IPS DF 6.9 (cell line): ENCODE measurements around the gene PHACTR3.

Experiments
- DNase-seq: peaks from one replicate; pipeline ENCODE4 v3.0.0-alpha.2; 2013; ENCODE audit warnings: low read depth, low spot score
- H3K27ac ChIP-seq: one replicate; pipeline ENCODE4 v1.5.1; 2013; ENCODE audit warnings: low read length, control low read depth
- H3K27me3 ChIP-seq: 2 replicates; pipeline ENCODE4 v1.6.1; 2013; ENCODE audit warnings: mild to moderate bottlenecking, low read length; ENCODE audit not compliant: control insufficient read depth, insufficient read depth
- H3K36me3 ChIP-seq: 2 replicates; pipeline ENCODE4 v1.6.1; 2013; ENCODE audit warnings: low read length; ENCODE audit not compliant: control insufficient read depth, insufficient read depth
- H3K4me1 ChIP-seq: 2 replicates; pipeline ENCODE4 v1.6.1; 2013; ENCODE audit warnings: low read length; ENCODE audit not compliant: control insufficient read depth, insufficient read depth
- H3K4me3 ChIP-seq: 2 replicates; pipeline ENCODE4 v1.5.1; 2013; ENCODE audit warnings: mild to moderate bottlenecking, low read length
- H3K9me3 ChIP-seq: 2 replicates; pipeline ENCODE4 v1.6.1; 2013; ENCODE audit warnings: low read length, inconsistent platforms; ENCODE audit not compliant: control insufficient read depth, insufficient read depth
- WGBS: extraction: QIAGEN DNeasy Blood & Tissue Kit; methylation state at CpG from one replicate; pipeline ENCODE4 v1.1.7; 2013; ENCODE audit warnings: mixed read lengths, missing lambda C conversion rate; ENCODE audit not compliant: insufficient read length, insufficient coverage; 5-methylcytosine and 5-hydroxymethylcytosine counted together

PHACTR3 gene

DNA sequence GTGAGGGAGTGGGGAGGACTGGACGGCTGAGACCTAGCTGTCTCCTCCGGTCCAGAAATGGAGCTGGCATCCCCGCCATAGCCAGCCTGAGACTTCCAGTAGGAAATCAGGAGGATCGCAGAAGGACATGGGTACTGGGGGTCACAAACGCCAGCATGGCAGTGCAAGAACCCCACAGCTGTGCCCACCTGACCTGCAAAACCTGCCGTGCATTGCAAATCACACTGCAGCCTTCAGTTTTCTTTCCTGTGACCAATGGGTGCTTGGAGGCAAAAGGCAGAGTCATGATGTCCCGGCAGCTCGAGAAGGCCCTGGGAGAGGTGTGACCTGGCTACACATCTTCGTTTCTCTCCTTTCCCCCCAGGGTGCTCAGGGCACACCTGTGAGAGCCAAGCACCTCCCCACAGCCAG is 23.3 kb upstream of the PHACTR3 start:
- Histone ChIP-seq H3K4me1 (no peaks in the 10 kb centered on the region), H3K9me3 (peaks cover 35% of the 10 kb centered on the region), H3K27me3 (no peaks in the 10 kb centered on the region), H3K4me3 (no peak overlapping the region), H3K27ac (no peak overlapping the region), H3K36me3 (no peaks in the 10 kb centered on the region)
- no CpG with 5 or more reads among the region's 9 CpGs for WGBS
- DNase-seq = no peak

DNA sequence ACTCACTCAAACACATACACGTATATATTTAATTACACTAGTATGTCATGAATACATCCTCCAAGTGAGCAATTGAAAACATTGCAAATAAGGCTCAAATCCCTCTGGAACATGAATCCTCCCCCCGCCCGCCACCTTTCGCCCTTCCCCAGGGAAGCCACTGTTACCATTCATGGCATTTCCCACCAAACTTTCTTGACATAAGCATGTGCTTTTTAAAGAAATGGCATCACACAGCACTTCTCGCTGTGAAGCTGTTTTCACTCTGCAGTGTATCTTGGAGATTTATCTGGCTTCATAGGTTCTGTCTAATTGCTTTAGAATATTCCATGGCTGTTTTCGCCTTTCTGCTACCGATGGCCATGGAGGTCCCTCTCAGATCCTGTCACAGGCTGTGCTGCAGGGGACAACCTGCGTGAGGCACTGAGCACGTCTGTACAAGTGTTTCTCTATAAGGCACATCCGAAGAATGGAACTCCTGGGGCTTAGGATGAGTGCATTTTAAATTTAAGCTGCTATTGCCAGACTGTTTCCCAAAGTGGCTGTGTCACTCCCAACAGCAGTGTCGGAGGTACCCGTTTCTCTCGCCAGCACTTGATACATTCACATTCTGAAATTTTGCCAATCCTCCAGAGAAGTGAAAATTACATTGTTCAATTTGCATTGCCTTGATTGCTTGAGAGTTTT is 22.2 kb upstream of the PHACTR3 start:
- Histone ChIP-seq H3K4me1 (no peaks in the 10 kb centered on the region), H3K36me3 (no peaks in the 10 kb centered on the region), H3K9me3 (peaks cover 35% of the 10 kb centered on the region), H3K27me3 (no peaks in the 10 kb centered on the region; the same call in 1 of the 2 replicates), H3K27ac (no peak overlapping the region), H3K4me3 (no peak overlapping the region)
- WGBS = no CpG with 5 or more reads among the region's 13 CpGs
- no peak for DNase-seq

DNA sequence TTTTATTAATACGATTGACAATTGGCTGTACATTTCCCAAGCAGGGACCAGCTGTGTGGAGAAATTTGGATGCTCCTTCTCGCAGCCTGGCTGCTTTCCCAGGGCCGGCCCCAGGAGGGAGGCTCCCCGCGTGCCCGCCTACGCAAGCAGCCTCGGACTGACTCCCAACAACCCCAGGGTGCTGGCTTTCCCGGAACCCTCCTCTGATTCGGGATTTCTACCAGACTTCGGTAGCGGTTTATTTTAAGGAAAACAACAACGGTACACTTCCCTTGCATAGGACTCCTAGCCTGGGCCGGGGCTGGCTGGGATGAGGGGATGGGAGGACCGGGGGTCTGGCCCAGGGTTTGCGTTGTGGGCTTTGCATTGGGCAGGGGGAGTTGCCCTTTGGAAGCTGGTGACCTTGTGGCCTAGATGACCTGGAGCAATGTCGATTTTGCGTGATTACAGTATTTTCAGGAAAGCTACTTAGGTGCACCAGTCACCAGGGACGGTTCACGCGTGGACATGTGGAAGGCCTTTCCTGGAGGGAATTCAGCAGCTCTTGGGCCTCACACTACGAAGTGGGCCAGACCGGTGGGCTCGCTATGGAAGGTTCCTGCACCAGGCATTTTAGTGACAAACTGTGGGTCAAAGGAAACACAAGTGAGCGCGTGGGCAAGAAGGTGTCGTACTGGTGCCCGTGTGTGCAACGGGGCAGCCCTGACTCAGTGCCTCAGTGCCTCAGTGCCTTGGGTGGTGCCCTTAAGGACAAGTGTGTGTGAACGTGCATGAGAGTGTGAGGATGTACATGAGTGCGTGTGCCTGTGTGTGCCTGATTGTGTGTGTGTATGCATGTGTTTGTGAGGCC is 20.7 kb upstream of the PHACTR3 start:
- no CpG with 5 or more reads among the region's 31 CpGs for WGBS
- H3K36me3 ChIP-seq = no peaks in the 10 kb centered on the region
- H3K27ac ChIP-seq = no peak overlapping the region
- no peaks in the 10 kb centered on the region; the same call in 1 of the 2 replicates for H3K27me3 ChIP-seq
- H3K4me3 ChIP-seq = no peak overlapping the region
- H3K9me3 ChIP-seq = peaks cover 32% of the 10 kb centered on the region
- no peak for DNase-seq
- no peaks in the 10 kb centered on the region for H3K4me1 ChIP-seq

DNA sequence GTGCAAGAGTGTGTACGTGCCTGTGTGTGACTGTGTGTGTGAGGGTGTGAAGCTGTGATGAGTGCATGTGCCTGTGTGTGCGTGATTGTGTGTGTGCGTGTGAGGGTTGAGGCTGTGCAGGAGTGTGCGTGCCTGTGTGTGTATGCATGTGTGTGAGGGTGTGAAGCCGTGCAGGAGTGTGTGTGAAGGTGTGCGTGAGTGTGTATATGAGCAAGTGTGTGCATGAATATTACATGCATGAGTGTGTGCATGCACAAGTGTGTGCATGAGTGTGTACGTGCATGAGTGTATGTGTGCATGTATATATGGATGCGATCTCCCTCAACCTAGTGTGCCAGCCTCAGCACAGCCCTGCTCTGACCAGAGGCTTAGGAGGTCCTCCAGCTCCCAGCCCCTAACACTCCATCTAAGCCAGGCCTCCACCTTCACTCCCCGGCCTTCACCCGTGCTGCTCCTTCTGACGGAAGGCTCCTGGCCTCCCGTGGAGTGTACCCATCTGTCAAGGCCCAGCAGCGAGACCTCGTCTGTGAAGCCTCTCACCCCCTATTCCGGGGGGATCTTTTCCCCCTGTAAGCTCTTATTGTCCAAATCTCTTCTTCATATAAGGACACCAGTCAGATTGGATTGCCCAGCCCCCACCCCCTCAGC is 19.9 kb upstream of the PHACTR3 start:
- WGBS = no CpG with 5 or more reads among the region's 15 CpGs
- DNase-seq = no peak
- Histone ChIP-seq H3K27me3 (no peaks in the 10 kb centered on the region; the same call in 1 of the 2 replicates), H3K9me3 (peaks cover 29% of the 10 kb centered on the region), H3K4me1 (no peaks in the 10 kb centered on the region), H3K27ac (no peak overlapping the region), H3K36me3 (no peaks in the 10 kb centered on the region), H3K4me3 (no peak overlapping the region)

DNA sequence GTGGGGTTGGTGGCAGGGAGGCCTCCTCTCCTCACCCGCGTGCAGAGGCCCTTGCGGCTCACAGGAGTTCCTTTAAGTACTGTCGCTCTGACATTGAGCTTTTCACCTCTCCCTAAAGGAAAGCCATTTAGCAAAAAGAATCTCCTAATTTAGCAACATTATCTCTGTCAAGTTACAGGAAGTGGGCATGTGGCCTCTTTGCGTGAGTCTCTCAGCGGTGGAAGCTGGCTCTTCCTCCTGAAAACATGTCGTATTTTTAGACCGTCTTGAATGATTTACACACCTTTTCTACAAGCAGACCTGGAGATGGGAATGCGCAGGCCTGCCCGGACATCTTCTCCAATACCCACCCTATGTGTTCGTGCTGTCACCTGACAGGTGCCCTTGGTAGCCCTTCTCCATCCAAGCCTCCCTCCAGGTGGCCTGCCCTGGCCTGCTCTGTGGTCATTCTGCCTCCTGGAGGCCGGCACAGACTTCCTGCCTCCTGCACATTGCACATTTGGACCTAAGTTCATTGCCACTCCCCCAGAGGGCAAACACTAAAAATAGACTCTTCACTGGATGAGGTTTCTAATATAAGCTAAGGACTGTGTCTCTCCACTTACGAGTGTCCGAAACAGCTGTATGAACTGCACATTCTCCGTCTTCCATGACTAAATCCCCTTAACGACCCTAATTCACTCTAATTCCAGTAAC is 18.5 kb upstream of the PHACTR3 start:
- H3K9me3 ChIP-seq = peaks cover 33% of the 10 kb centered on the region
- no peaks in the 10 kb centered on the region; the same call in 1 of the 2 replicates for H3K27me3 ChIP-seq
- WGBS = no CpG with 5 or more reads among the region's 16 CpGs
- no peak for DNase-seq
- H3K4me1 ChIP-seq = no peaks in the 10 kb centered on the region
- H3K4me3 ChIP-seq = no peak overlapping the region
- no peak overlapping the region for H3K27ac ChIP-seq
- H3K36me3 ChIP-seq = no peaks in the 10 kb centered on the region

DNA sequence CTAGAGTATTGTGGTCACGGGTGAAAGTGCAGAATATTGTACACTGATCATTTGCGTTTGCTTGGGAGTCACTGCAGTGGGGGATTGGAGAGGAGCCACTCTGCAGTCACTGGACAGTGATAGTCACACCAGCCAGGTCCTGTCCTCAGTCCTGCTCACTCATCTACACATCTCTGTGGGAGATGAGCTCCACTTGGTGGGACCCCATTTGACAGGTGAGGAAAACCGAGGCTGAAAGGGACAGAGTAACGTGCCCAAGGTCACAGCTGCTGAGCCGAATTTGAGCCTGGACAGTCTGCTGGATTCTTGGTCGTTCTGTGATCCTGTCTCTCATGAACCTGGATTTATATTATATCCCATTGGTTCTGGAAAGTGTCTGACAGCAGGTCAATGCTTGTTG is 17.7 kb upstream of the PHACTR3 start:
- no CpG with 5 or more reads among the region's 6 CpGs for WGBS
- Histone ChIP-seq H3K4me3 (no peak overlapping the region), H3K27ac (no peak overlapping the region), H3K27me3 (no peaks in the 10 kb centered on the region; the same call in 1 of the 2 replicates), H3K4me1 (no peaks in the 10 kb centered on the region), H3K9me3 (peaks cover 32% of the 10 kb centered on the region), H3K36me3 (no peaks in the 10 kb centered on the region)
- DNase-seq = no peak

DNA sequence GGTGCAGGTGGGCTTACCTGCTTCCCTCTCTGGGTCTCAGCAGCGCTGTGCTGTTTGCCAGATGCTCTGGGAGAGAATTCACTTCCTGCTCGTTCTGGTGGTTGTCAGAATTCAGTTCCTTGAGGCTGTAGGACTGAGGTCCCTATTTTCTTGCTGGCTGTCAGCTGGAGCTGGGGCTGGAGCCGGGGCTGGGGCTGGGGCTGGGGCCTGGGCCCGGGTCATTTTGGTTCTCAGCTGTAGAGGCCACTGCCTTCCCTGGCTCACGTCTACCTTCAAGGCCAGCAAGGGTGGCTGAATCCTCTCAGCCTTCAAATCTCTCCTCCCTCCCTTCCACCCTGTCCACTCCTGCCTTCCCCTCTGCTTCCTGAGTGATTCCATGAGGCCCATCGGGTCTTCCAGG is 16.8 kb upstream of the PHACTR3 start:
- H3K4me3 ChIP-seq = no peak overlapping the region
- no peaks in the 10 kb centered on the region; the same call in 1 of the 2 replicates for H3K27me3 ChIP-seq
- no peak overlapping the region for H3K27ac ChIP-seq
- H3K4me1 ChIP-seq = no peaks in the 10 kb centered on the region
- peaks cover 30% of the 10 kb centered on the region for H3K9me3 ChIP-seq
- WGBS = no CpG with 5 or more reads among the region's 6 CpGs
- no peaks in the 10 kb centered on the region for H3K36me3 ChIP-seq
- no peak for DNase-seq

DNA sequence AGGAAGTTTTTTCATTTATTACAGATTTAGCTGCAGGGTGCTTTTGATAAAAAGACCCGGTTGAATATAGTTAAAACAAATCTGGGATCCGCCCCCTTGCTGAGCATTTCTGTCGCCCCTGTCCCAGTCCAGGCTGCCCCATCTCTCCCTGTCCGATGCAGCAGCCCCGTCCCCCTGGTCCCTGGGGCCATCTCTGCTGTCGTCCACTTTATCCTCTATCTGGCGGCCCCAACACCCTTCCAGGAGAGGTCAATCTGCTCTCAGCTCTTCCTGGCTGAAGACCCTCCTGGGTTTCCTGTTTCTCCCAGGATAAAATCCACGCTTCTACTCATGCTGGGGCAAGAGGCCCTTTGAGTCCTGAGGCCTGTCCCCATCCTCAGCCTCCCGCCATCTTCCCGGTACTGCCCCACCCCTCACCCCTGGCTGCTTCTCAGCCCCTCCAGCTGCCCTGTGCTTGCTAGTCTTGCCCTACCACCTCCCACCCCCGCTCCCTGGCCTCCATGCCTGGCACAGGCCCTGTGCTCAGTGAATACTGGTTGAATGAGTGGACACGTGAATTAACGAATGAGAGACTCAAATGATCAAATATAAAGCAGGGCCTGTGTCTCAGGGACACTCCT is 16.0 kb upstream of the PHACTR3 start:
- DNase-seq = no peak
- Histone ChIP-seq H3K36me3 (no peaks in the 10 kb centered on the region), H3K9me3 (peaks cover 28% of the 10 kb centered on the region), H3K4me3 (no peak overlapping the region), H3K27ac (no peak overlapping the region), H3K4me1 (no peaks in the 10 kb centered on the region), H3K27me3 (no peaks in the 10 kb centered on the region; the same call in 1 of the 2 replicates)
- WGBS = no CpG with 5 or more reads among the region's 13 CpGs

DNA sequence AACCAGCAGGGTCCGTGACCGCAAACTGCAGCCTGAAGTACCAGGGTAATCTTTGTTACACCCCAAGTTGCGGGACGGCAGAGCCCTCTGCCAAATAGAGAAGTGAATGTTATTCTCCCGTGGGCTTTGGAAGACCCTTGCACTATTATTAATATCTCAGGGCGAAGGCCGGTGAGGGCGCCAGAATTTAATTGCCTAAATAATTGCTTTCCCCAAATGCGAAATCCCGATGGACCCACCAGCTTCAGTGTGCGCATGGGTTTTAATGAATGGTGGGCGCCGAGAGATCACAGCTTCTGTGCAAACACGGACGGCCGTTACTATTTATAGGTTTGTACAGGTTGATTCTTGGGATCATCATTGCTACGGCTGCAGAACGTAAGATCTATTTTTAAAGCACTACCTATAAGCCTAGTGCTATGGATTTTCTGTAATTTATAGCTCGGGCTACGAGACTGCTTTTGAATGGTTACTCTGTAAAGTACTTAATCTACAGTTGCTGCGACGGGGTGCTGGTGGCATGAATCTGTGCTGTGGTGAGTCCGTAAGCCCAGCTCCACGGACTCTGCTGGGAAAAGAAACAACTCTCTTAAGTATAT is 15.2 kb upstream of the PHACTR3 start:
- no CpG with 5 or more reads among the region's 24 CpGs for WGBS
- H3K36me3 ChIP-seq = no peaks in the 10 kb centered on the region
- H3K27me3 ChIP-seq = no peaks in the 10 kb centered on the region; the same call in 1 of the 2 replicates
- H3K9me3 ChIP-seq = peaks cover 24% of the 10 kb centered on the region
- no peak for DNase-seq
- H3K4me3 ChIP-seq = no peak overlapping the region
- no peak overlapping the region for H3K27ac ChIP-seq
- no peaks in the 10 kb centered on the region for H3K4me1 ChIP-seq
